Panc1 (cell line): Measurements from ENCODE around the gene GADD45A. TPM values are rescaled to one million over a fixed set of nuclear protein-coding genes. Genes with fewer than 3 reads are reported as not detected.

Experiments
- ATAC-seq: fragments of 200-7000 bp; cut with Tn5 transposase; 2 replicates; pipeline ENCODE4 v1.9.1; 2020; ENCODE audit warnings: mild to moderate bottlenecking, moderate library complexity
- Bru-seq: library from RNA; stranded (reverse); fragments of 400-500 nt; gene quantifications from one replicate; lab custom pipeline; 2021; lab: Mats Ljungman, UMichigan
- BruChase-seq, 2 experiments: library from RNA; stranded (reverse); fragments of 400-500 nt; gene quantifications; one replicate each; lab custom pipeline; 2021; lab: Mats Ljungman, UMichigan
- BruUV-seq: library from RNA; stranded (reverse); fragments of 400-500 nt; replicated peaks from 2 replicates; lab custom pipeline; 2021; lab: Mats Ljungman, UMichigan
- CTCF ChIA-PET: fragments of 300-600 bp; sonication (Branson Sonifier 250); formaldehyde crosslinking; loops from one replicate; lab custom pipeline; 2022; ENCODE audit warnings: antibody characterized with exemption; lab: Charles Lee
- POLR2A ChIA-PET: fragments of 300-600 bp; sonication (Branson Sonifier 250); formaldehyde crosslinking; loops from one replicate; lab custom pipeline; 2022; ENCODE audit warnings: antibody characterized with exemption; lab: Charles Lee
- DNase-seq: peaks from one replicate; pipeline ENCODE4 v3.0.0-alpha.2; 2010; ENCODE audit warnings: low read depth, low spot score
- H3K27ac ChIP-seq: 2 replicates; pipeline ENCODE4 v1.5.1; 2011; ENCODE audit warnings: mild to moderate bottlenecking, low read length, inconsistent platforms
- H3K27me3 ChIP-seq: fragments of 200-500 bp; sonication (Bioruptor generic); 2 replicates; pipeline ENCODE4 v1.6.0; 2014; ENCODE audit warnings: low read length, inconsistent platforms; ENCODE audit not compliant: control insufficient read depth, insufficient read depth
- H3K36me3 ChIP-seq: fragments of 200-500 bp; sonication (Bioruptor generic); 2 replicates; pipeline ENCODE4 v1.5.1; 2014; ENCODE audit warnings: inconsistent platforms, mild to moderate bottlenecking, low read length, moderate library complexity; ENCODE audit not compliant: control insufficient read depth, insufficient read depth
- H3K4me1 ChIP-seq: 2 replicates; pipeline ENCODE4 v1.5.1; 2011; ENCODE audit warnings: inconsistent platforms, mild to moderate bottlenecking, low read length, moderate library complexity; ENCODE audit not compliant: control insufficient read depth, insufficient read depth
- H3K4me3 ChIP-seq, 2 experiments: 2 replicates each; pipeline ENCODE4 v1.5.1; 2011 to 2012; ENCODE audit warnings: low read depth in 2 of 2, low read length in 2 of 2, mild to moderate bottlenecking in 2 of 2, inconsistent platforms in 1 of 2, moderate library complexity in 1 of 2
- H3K9me3 ChIP-seq: fragments of 200-500 bp; sonication (Bioruptor generic); 2 replicates; pipeline ENCODE4 v1.5.1; 2014; ENCODE audit warnings: low read depth, mild to moderate bottlenecking, inconsistent platforms, low read length, moderate library complexity; ENCODE audit not compliant: control insufficient read depth, insufficient read depth
- POLR2AphosphoS5 ChIP-seq: IDR thresholded peaks from 2 replicates; pipeline ENCODE4 v1.6.1; 2012; ENCODE audit warnings: mild to moderate bottlenecking, low read depth, low read length, moderate library complexity
- REST ChIP-seq, 2 experiments: IDR thresholded peaks; 2 replicates each; pipeline ENCODE4 v1.6.1; 2011 to 2012; ENCODE audit warnings: low read depth in 2 of 2, control low read depth in 1 of 2, low read length in 1 of 2, mild to moderate bottlenecking in 1 of 2, moderate library complexity in 1 of 2; ENCODE audit not compliant: insufficient read depth in 1 of 2
- SIN3A ChIP-seq: IDR thresholded peaks from 2 replicates; pipeline ENCODE4 v1.6.1; 2012; ENCODE audit warnings: low read depth, mild to moderate bottlenecking, low read length, moderate library complexity, borderline replicate concordance; ENCODE audit not compliant: insufficient read depth
- TCF7L2 ChIP-seq: IDR thresholded peaks from 2 replicates; pipeline ENCODE4 v1.6.1; 2011; ENCODE audit warnings: mild to moderate bottlenecking, low read depth, low read length, inconsistent platforms
- in situ Hi-C: cut with HindIII; loops from 2 replicates; pipeline ENCODE4 v1.10.0; 2016; ENCODE audit warnings: low sequenced_read_pairs, low pct_unique_long_range_greater_than_20kb
- intact Hi-C: fragments of 100-400 bp; cut with micrococcal nuclease; formaldehyde crosslinking; loops from one replicate; pipeline ENCODE4 v1.10.0; 2022; ENCODE audit not compliant: unreplicated experiment
- long read RNA-seq: library from polyadenylated mRNA; unstranded; transcript quantifications from one replicate; pipeline ENCODE4 v2.0.0, GENCODE V29; 2021; ENCODE audit not compliant: unreplicated experiment
- polyA plus RNA-seq: library from polyadenylated mRNA; unstranded; fragments of >200 nt; gene quantifications from one replicate; pipeline ENCODE4 v1.2.1, GENCODE V29; 2012; ENCODE audit warnings: missing spikeins; ENCODE audit not compliant: insufficient read length
- total RNA-seq: library from RNA; stranded (reverse); gene quantifications from one replicate; pipeline ENCODE4 v1.2.1, GENCODE V29; 2021; ENCODE audit not compliant: unreplicated experiment
- TF ChIP-seq, protein P1 (sequence below): fragments of 450-650 bp; IDR thresholded peaks from 2 replicates; pipeline ENCODE4 v1.5.1; 2017; ENCODE audit warnings: mild to moderate bottlenecking

Gene GADD45A
- total RNA-seq (106 TPM), Bru-seq, nascent RNA (percentile 99 among the genes with signal in this experiment), BruChase-seq, experiment 1, labeled RNA remaining after a 2-hour chase (percentile 98 among the genes with signal in this experiment), BruChase-seq, experiment 2, labeled RNA remaining after a 6-hour chase (percentile 95 among the genes with signal in this experiment)
- polyA plus RNA-seq: 91.6 TPM
- long read RNA-seq, transcript GADD45A-202 (4 exons, 1,496 nt): major isoform, 66 of 145 reads
- long read RNA-seq, partial matches to known transcripts: 14 of 145 reads
- long read RNA-seq, other reads (novel, unspliced or antisense): 58 of 145 reads

GRCh38 chr1:67685067-67685557 is at the start of gene GADD45A:
GADD45A (plus strand) TSS chr1:67685201; CDS start chr1:67685495, 294 bp downstream.
- ChIA-PET CTCF (interaction anchor here (0.6 to 2.3 kb wide), 5 partner anchors 13 to 123 kb away, joined by 4 to 9 read pairs (median 5); no protein-coding TSS in a partner anchor), POLR2A (interaction anchor here (0.6 to 1.9 kb wide), 11 partner anchors 13 to 183 kb away, joined by 3 to 19 read pairs (median 5); no protein-coding TSS in a partner anchor)
- no peaks in the 10 kb centered on the region for H3K27me3 ChIP-seq
- no peaks in the 10 kb centered on the region for H3K9me3 ChIP-seq
- no TSS peak for BruUV-seq
- H3K4me1 ChIP-seq: peaks cover 40% of the 10 kb centered on the region
- H3K4me3 ChIP-seq: peak within 1 kb of the TSS; percentile 84 to 95
- intact Hi-C loops: loop anchor here (1.0 to 10.0 kb wide), 3 partner anchors 62 to 150 kb away; no protein-coding TSS in a partner anchor
- TF ChIP-seq, protein P1, sequence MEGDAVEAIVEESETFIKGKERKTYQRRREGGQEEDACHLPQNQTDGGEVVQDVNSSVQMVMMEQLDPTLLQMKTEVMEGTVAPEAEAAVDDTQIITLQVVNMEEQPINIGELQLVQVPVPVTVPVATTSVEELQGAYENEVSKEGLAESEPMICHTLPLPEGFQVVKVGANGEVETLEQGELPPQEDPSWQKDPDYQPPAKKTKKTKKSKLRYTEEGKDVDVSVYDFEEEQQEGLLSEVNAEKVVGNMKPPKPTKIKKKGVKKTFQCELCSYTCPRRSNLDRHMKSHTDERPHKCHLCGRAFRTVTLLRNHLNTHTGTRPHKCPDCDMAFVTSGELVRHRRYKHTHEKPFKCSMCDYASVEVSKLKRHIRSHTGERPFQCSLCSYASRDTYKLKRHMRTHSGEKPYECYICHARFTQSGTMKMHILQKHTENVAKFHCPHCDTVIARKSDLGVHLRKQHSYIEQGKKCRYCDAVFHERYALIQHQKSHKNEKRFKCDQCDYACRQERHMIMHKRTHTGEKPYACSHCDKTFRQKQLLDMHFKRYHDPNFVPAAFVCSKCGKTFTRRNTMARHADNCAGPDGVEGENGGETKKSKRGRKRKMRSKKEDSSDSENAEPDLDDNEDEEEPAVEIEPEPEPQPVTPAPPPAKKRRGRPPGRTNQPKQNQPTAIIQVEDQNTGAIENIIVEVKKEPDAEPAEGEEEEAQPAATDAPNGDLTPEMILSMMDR: no peak
- TF ChIP-seq REST (IDR thresholded peaks at IDR 0.05; ENCODE audit: insufficient read depth in 1 of 2, low read depth in 2 of 2, low read length in 1 of 2) (no peak), POLR2AphosphoS5 (peak; percentile 99), SIN3A (peak; percentile 96), TCF7L2 (no peak; the same call in 1 of the 2 replicates)
- peak; percentile 89 for ATAC-seq
- peaks cover 21% of the 10 kb centered on the region for H3K36me3 ChIP-seq
- in situ Hi-C loops: no loop called here
- H3K27ac ChIP-seq: peak within 1 kb of the TSS; percentile 98
- DNase-seq: peak; percentile 98

DNA sequence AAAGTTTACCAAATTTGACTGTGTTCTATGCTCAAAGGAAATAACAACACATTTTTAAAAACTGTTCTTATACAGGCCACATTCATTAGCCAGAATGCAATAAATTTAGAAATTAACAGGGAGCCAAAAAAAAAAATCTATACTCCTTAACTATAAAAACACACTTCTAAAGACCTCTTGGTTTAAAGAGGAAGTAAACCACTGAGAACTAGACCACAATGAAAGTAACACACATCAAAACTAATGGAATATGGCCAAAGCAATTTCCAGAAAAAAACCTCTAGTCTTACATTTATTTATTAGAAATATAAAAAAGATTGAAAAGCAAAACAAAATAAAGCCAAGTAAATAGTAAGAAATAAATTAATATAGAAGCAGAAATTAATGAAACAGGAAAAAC is 48.9 kb upstream of the GADD45A start:
- Histone ChIP-seq H3K9me3 (no peaks in the 10 kb centered on the region), H3K27me3 (no peaks in the 10 kb centered on the region), H3K27ac (peak overlapping the region; percentile 70; the same call in 1 of the 2 replicates), H3K4me1 (peaks cover 11% of the 10 kb centered on the region), H3K4me3 (no peak overlapping the region), H3K36me3 (no peaks in the 10 kb centered on the region)
- POLR2A ChIA-PET: no interaction called here
- CTCF ChIA-PET: no interaction called here
- TF ChIP-seq REST (IDR thresholded peaks at IDR 0.05; ENCODE audit: insufficient read depth in 1 of 2, low read depth in 2 of 2, low read length in 1 of 2) (no peak), SIN3A (no peak), POLR2AphosphoS5 (no peak), TCF7L2 (no peak)
- TF ChIP-seq, protein P1: no peak
- BruUV-seq: no TSS peak
- ATAC-seq: no peak
- DNase-seq: no peak
- in situ Hi-C loops (no loop called here), intact Hi-C loops (no loop called here)
